Fibroblast of upper back skin (primary cell): ENCODE measurements around the gene ZNF618.
A peak's percentile ranks its signal among the peaks of the same experiment; 100 is the strongest.

Experiments used
- DNase-seq: peaks from one replicate; pipeline ENCODE4 v3.0.0-alpha.2; 2013

The ZNF618 gene

GRCh38 chr9:113885183-113886025 is 9.3 kb downstream of the ZNF618 start:
- DNase-seq: no peak

GRCh38 chr9:113886026-113886369 is 9.9 kb downstream of the ZNF618 start:
- peak; percentile 40 for DNase-seq

DNA sequence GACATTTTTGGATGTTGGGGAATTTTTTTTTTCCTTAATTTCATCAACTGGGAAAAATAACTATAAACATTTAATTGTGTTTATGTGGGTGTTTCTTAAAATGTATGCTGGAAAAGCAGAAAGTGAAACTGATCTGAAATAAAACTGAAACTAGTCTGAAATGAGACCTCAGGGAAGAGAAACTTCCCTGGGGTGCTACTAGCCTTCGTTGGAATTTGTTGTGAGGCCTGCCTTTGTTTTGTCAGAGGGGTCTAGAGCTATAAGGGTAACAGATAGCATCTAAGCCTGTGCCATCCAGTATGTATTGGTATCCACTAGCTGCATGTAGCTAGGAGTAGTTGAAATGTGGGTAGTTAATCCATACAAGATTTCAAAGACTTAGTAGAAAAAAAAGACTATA is 10.4 kb downstream of the ZNF618 start:
- DNase-seq: no peak

DNA sequence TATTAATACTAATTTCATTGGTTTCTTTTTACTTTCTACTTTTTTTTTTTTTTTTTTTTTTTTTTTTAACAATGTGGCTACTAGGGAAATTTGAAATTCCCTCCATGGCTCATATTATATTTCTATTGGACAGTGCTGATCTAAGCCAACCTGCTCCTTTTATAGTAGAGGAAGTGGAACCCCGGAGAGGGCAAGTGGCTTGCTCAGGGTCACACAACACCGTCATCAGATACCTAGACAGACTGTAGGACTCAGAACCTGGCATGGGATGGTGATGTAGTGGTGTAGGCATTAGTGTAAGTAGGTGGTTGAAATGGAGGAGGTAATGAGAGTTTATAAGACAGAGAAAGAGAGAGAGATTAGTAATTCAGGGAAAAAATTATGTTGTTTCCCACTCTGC is 10.8 kb downstream of the ZNF618 start:
- no peak for DNase-seq

- DNase-seq: no peak
These were observed 11.3 kb downstream of the ZNF618 start for GRCh38 chr9:113887436-113887835.

DNA sequence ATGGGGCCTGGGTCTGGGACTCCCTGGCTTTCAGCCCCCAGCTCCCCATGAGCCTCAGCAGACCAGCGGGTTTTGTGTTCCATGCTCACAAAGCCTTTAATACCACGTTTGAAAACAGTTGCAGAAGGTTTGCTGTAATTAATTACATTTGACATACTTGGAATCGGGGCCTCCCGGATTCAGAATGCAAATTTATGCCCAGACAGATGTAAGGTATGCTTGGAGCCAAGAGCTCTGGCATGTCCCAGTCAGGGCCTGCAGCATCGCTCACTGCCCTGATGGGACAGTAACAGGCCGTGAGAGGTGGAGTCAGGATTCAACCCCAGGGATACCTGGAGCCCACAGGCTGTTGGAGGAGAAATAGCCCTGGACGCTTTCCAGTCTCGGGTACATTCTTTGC is 12.2 kb downstream of the ZNF618 start:
- peak; percentile 36 for DNase-seq

DNA sequence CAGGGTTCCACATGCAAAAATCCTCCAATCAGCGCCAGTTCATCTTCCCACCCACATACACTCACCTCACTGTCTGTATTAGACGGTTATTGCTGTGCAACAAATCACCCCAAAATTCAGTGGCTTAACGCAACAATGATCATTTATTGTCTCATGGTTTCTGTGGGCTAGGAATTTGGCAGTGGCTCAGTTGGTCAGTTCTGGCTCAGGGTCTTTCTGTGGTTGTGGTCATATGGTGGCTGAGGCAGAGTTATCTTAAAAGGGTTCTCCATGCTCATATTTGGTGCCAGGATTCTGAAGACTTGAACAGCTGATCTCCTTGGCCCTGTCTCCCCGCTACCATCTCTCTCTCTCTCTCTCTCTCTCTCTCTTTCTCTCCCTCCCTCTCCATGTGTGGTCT is 12.9 kb downstream of the ZNF618 start:
- DNase-seq: no peak

DNA sequence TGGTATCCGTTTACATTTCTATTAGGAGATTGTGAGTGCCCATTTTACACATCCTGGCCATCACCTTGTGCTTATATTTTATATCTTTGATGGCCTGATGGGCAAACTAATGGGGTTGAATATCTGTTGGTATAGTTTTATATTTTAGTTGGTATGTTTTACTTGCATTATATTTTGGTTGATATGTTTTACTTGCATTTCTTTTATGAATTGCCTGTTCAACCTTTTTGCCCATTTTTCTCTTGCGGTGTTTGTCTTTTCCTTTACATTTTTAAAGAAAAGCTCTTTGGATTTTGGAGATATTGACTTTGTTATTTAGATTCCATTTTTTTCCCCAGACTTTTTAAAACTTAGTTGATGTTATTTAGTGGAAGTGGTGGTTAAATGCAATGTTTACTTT is 14.6 kb downstream of the ZNF618 start:
- DNase-seq: no peak

- DNase-seq: no peak
These were observed 16.9 kb downstream of the ZNF618 start for GRCh38 chr9:113892861-113893491.

GRCh38 chr9:113894166-113894565 is 18.1 kb downstream of the ZNF618 start:
- DNase-seq: no peak

- DNase-seq: peak; percentile 31
These were observed 19.4 kb downstream of the ZNF618 start for GRCh38 chr9:113895526-113895925.

DNA sequence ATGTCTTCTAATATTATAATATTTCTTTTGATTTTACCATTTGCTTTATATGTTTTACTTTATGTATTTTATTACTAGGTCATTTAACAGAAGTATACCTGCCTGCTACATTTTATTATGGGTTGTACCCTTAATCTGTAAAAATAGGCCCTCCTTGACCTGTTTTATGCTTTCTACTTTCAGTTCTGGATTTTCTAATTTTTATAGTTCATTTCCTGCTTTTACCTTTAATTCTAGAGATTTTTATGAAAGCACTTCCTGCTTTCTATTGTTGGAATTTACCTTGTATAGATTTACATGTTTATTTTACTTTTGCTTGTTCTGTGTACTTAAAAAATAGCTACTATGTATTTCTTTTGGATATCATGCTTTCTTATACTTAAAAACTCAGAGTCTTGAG is 20.6 kb downstream of the ZNF618 start:
- no peak for DNase-seq

DNA sequence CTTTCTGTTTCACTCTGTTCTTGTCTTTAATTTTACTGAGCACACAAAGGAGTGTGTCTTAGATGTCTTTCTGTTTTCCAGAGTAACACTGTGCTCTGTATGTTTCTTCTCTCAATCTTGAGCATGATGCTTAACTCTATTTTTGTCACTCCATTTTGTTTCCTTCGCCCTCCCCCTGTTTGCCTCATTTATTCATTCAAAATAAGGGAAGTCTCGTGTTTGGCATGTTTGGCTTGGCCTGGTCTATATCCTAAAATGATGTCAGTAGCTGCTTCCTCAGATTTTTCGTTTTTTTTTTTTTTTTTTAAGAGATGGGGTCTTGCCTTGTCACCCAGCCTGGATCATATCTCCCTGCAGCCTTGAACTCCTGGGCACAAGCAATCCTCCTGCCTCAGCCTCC is 22.0 kb downstream of the ZNF618 start:
- DNase-seq: no peak

DNA sequence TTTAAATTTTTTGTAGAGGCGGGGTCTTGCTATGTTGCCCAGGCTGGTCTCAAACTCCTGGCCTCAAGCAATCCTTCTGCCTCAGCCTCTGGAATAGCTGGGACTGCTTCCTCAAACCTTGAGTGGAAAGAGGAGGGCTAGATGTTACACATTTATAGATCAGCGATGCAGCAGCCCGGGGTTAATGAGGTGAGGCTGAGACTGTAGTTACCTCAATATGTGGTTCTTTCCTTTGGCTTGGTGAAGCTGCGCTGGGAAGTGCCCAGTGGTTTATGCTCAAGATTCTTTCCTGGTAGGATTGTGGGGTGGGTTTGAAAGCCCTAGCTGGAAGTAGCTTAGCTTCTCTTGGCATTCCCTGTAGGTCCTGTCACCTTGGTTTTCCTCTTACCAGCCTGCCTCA is 22.5 kb downstream of the ZNF618 start:
- DNase-seq: no peak

GRCh38 chr9:113899205-113899604 is 23.1 kb downstream of the ZNF618 start:
- no peak for DNase-seq

GRCh38 chr9:113901221-113901688 is 25.1 kb downstream of the ZNF618 start:
- DNase-seq: peak; percentile 53

- DNase-seq: no peak
These were observed 27.5 kb downstream of the ZNF618 start for GRCh38 chr9:113903514-113904077.

DNA sequence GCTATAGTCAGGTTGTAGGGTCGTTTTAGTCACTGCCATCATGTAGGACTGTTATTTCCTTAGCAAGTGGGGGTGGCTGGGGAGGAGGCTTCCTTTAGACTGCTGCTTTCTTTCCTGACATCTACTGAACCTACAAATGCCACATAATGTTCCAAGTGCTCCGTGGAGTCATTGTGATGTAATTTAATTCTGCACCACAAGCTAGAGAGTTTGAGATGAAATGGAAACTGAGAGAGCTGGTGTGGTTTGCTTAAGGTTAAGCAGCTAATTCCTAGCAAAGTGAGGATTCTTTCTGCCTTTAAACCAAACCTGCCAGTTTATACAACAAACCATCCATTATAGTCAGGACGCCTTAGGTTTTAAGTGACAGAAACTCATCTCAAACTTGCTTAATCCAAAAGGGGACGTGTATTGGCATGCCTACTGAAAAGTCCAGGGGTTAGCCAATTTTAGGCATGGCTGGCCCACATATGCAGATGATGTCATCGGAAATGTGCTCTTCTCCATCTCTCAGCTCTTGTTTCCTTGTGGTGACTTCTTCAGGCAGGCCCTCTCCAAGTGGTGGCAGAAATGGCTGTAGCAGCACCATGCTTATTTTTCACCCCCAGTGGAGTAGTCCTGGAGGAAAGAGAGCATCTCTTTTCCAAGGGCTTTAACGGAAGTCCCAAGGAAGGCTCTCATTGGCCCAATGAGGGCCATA is 30.5 kb downstream of the ZNF618 start:
- no peak for DNase-seq

- DNase-seq: no peak
These were observed 31.2 kb downstream of the ZNF618 start for GRCh38 chr9:113907282-113907681.

DNA sequence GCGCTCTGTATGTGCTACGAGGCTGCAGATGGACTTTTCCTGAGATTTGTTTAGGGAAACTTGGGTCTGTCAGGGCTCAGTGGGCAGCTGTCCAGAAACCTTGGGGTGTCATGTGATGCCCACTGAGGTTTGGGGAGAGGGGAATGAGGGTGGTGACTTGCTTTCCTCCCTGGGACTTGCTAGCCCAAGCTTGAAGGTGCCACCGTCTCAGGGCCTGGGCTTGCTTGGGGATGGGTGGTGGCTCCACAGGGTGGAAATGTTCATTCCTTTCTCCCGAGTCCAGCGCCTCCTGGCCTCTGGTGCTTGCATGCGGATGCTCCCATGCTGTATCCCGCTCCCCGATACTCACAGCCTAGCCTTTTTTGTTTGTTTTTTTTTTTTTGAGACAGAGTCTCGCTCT is 33.3 kb downstream of the ZNF618 start:
- no peak for DNase-seq

DNA sequence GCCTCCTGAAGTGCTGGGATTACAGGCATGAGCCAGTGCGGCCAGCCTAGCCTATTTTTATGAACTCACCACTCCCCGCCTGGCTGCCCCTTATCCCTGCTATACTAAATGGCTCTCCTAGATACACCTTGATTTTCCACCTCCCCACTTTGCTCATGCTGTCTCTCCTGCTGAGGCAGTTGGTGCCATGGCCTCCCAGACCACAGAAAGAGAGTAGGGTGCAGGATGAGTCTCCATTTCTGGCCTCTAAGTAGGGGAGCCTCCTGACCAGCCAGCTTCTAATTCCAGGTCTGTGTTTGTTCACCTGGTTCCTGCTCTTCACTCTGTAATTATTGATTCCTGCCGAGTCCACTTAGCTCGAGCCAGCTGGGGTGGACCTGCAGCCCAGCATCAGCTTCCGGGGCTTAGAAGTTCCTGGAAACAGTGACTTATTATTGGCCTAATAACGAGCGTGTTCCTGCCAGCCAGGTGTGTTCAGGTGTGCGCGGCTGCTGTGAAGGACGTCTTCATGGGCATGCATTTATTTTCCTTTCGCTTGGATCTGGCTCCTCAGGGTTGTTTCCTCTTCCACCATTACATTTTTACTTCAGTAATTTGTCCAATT is 34.0 kb downstream of the ZNF618 start:
- DNase-seq: no peak

DNA sequence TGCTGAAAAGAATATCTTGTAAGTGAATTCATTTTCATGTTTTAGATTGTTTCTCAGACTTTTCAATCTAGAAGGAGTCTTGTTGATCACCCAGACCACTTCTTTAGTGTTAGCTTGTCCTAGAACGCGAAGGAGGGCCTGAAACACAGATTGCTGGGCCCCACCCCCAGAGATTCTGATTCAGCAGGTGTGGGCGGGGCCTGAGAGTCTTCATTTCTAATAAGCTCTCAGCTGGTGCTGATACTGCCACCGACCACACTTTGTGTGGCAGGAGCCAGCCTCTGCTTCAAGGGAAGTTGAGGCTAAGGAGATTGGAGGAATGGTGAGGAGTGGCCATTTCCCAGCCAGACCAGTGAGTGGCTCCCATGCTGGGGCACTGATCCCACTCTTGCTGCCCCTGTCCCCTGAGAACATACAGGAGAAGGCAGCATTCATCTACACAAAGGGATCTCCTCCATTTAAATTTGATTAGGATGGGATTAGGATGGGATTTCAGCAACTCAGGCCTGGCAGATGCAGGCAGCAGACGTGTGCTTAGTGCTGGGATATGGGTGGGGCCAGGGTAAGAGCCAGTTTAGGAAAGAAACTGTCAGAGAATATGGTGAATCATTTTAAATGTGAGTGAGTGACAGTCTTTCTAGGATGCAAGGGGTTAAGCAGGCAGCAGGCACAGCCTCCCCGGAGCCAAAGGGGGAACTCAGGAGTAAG is 35.9 kb downstream of the ZNF618 start:
- DNase-seq: no peak

DNA sequence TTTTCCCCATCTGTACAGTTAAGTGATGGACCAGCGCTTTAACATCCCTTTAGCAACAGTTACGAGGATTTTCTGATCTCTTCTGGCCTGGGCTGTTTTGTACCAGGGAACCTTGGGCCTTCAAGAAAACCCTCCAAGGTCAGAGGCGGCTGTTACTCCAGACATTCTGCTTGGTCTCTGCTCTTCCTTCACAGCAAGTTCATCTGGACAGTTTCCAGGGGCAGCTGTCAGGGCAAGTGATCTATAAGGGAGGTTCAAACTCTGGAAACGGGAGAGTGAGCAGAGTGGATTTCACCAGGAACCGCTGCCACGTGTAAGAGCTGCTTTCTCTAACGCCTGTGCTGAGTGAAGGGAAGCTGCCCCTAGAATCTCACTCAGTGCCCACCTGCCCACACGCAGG is 36.7 kb downstream of the ZNF618 start:
- DNase-seq: peak; percentile 35
